Ishikawa (cell line): ENCODE results near the gene RER1.

Experiments
- CEBPB ChIP-seq: IDR thresholded peaks from 2 replicates; pipeline ENCODE4 v1.6.1; 2012
- CREB1 ChIP-seq: IDR thresholded peaks from 2 replicates; pipeline ENCODE4 v1.6.1; 2012; ENCODE audit warnings: low read depth
- EGR1 ChIP-seq: IDR thresholded peaks from 2 replicates; pipeline ENCODE4 v1.6.1; 2012
- EP300 ChIP-seq: IDR thresholded peaks from 2 replicates; pipeline ENCODE4 v1.6.1; 2012; ENCODE audit warnings: borderline replicate concordance
- FOXM1 ChIP-seq: IDR thresholded peaks from 2 replicates; pipeline ENCODE4 v1.6.1; 2012; ENCODE audit warnings: low read depth, borderline replicate concordance
- NFIC ChIP-seq: IDR thresholded peaks from 2 replicates; pipeline ENCODE4 v1.6.1; 2012
- RAD21 ChIP-seq: IDR thresholded peaks from 2 replicates; pipeline ENCODE4 v1.6.1; 2012; ENCODE audit warnings: low read depth
- REST ChIP-seq: IDR thresholded peaks from 2 replicates; pipeline ENCODE4 v1.6.1; 2012; ENCODE audit warnings: low read depth, mild to moderate bottlenecking
- TAF1 ChIP-seq: IDR thresholded peaks from 2 replicates; pipeline ENCODE4 v1.6.1; 2012; ENCODE audit warnings: low read depth, mild to moderate bottlenecking
- TCF12 ChIP-seq: IDR thresholded peaks from 2 replicates; pipeline ENCODE4 v1.6.1; 2012; ENCODE audit warnings: low read depth
- TEAD4 ChIP-seq: IDR thresholded peaks from 2 replicates; pipeline ENCODE4 v1.6.1; 2012
- YY1 ChIP-seq: IDR thresholded peaks from 2 replicates; pipeline ENCODE4 v1.6.1; 2012; ENCODE audit warnings: low read depth
- ZBTB7A ChIP-seq: IDR thresholded peaks from 2 replicates; pipeline ENCODE4 v1.6.1; 2012; ENCODE audit warnings: low read depth
- TF ChIP-seq, protein P1 (sequence below): IDR thresholded peaks from 2 replicates; pipeline ENCODE4 v1.6.1; 2012
- TF ChIP-seq, protein P2 (sequence below): IDR thresholded peaks from 2 replicates; pipeline ENCODE4 v1.6.1; 2012

The RER1 gene

GRCh38 chr1:2391931-2392509, 379 bp downstream of the RER1 start:
- TF ChIP-seq CEBPB (no peak), TAF1 (no peak), EP300 (no peak), RAD21 (no peak), EGR1 (no peak), REST (no peak), FOXM1 (no peak), YY1 (no peak), ZBTB7A (no peak), CREB1 (no peak), NFIC (no peak), TCF12 (no peak), TEAD4 (no peak)
- TF ChIP-seq, protein P1, sequence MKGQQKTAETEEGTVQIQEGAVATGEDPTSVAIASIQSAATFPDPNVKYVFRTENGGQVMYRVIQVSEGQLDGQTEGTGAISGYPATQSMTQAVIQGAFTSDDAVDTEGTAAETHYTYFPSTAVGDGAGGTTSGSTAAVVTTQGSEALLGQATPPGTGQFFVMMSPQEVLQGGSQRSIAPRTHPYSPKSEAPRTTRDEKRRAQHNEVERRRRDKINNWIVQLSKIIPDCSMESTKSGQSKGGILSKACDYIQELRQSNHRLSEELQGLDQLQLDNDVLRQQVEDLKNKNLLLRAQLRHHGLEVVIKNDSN = no peak
- TF ChIP-seq, protein P2, sequence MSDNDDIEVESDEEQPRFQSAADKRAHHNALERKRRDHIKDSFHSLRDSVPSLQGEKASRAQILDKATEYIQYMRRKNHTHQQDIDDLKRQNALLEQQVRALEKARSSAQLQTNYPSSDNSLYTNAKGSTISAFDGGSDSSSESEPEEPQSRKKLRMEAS = no peak

DNA sequence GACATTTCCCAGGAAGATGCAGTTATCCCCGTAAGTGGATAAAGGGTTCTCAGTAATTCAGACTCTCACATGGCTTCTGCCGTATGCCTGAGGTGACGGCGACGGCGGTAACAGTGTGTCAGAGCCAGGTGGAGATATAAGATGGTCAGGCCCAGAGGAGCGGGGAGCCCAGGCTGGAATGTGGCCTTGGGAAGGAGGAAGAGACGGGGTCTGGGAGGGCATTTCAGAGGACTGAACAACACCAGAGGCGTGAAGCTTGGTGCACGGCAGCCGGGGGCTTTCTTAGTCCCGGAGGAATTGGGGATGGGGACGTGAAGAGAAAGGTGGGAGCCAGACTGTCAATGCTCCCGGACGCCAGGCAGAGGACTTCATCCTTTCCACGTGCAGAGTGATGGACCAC, 1.0 kb downstream of the RER1 start:
- no peak for TF ChIP-seq REST
- no peak for TF ChIP-seq YY1
- no peak for TF ChIP-seq TAF1
- no peak for TF ChIP-seq EP300
- TF ChIP-seq, protein P1 = no peak
- no peak for TF ChIP-seq CEBPB
- no peak for TF ChIP-seq TEAD4
- no peak for TF ChIP-seq EGR1
- no peak for TF ChIP-seq RAD21
- TF ChIP-seq ZBTB7A = no peak
- TF ChIP-seq TCF12 = no peak
- TF ChIP-seq FOXM1 = no peak

GRCh38 chr1:2393471-2393877, 1.8 kb downstream of the RER1 start:
- no peak for TF ChIP-seq REST
- no peak for TF ChIP-seq CEBPB
- no peak for TF ChIP-seq TEAD4
- no peak for TF ChIP-seq ZBTB7A
- no peak for TF ChIP-seq TCF12
- TF ChIP-seq YY1 = no peak
- TF ChIP-seq, protein P1 = no peak
- TF ChIP-seq NFIC = no peak
- no peak for TF ChIP-seq RAD21
- TF ChIP-seq, protein P2 = no peak
- TF ChIP-seq EGR1 = no peak
- TF ChIP-seq TAF1 = no peak
- TF ChIP-seq CREB1 = no peak
- no peak for TF ChIP-seq FOXM1

GRCh38 chr1:2394220-2394619, 2.6 kb downstream of the RER1 start:
- TF ChIP-seq EP300 (no peak), EGR1 (no peak), REST (no peak), FOXM1 (no peak), TAF1 (no peak)
